Panc1 (cell line): ENCODE data around the gene BLM. TPM values are rescaled to one million over a fixed set of nuclear protein-coding genes. Genes with fewer than 3 reads are reported as not detected.
"Not testable (repeated sequence)": the region's sequence is repeated elsewhere in the genome, so short reads cannot be mapped to it uniquely, and the experiment has no call there.

Experiments
- ATAC-seq: fragments of 200-7000 bp; cut with Tn5 transposase; 2 replicates; pipeline ENCODE4 v1.9.1; 2020; ENCODE audit warnings: mild to moderate bottlenecking, moderate library complexity
- BruUV-seq: library from RNA; stranded (reverse); fragments of 400-500 nt; replicated peaks from 2 replicates; lab custom pipeline; 2021; lab: Mats Ljungman, UMichigan
- CTCF ChIA-PET: fragments of 300-600 bp; sonication (Branson Sonifier 250); formaldehyde crosslinking; loops from one replicate; lab custom pipeline; 2022; ENCODE audit warnings: antibody characterized with exemption; lab: Charles Lee
- POLR2A ChIA-PET: fragments of 300-600 bp; sonication (Branson Sonifier 250); formaldehyde crosslinking; loops from one replicate; lab custom pipeline; 2022; ENCODE audit warnings: antibody characterized with exemption; lab: Charles Lee
- DNase-seq: peaks from one replicate; pipeline ENCODE4 v3.0.0-alpha.2; 2010; ENCODE audit warnings: low read depth, low spot score
- H3K27ac ChIP-seq: 2 replicates; pipeline ENCODE4 v1.5.1; 2011; ENCODE audit warnings: mild to moderate bottlenecking, low read length, inconsistent platforms
- H3K27me3 ChIP-seq: fragments of 200-500 bp; sonication (Bioruptor generic); 2 replicates; pipeline ENCODE4 v1.6.0; 2014; ENCODE audit warnings: low read length, inconsistent platforms; ENCODE audit not compliant: control insufficient read depth, insufficient read depth
- H3K36me3 ChIP-seq: fragments of 200-500 bp; sonication (Bioruptor generic); 2 replicates; pipeline ENCODE4 v1.5.1; 2014; ENCODE audit warnings: inconsistent platforms, mild to moderate bottlenecking, low read length, moderate library complexity; ENCODE audit not compliant: control insufficient read depth, insufficient read depth
- H3K4me1 ChIP-seq: 2 replicates; pipeline ENCODE4 v1.5.1; 2011; ENCODE audit warnings: inconsistent platforms, mild to moderate bottlenecking, low read length, moderate library complexity; ENCODE audit not compliant: control insufficient read depth, insufficient read depth
- H3K4me3 ChIP-seq, 2 experiments: 2 replicates each; pipeline ENCODE4 v1.5.1; 2011 to 2012; ENCODE audit warnings: low read depth in 2 of 2, low read length in 2 of 2, mild to moderate bottlenecking in 2 of 2, inconsistent platforms in 1 of 2, moderate library complexity in 1 of 2
- H3K9me3 ChIP-seq: fragments of 200-500 bp; sonication (Bioruptor generic); 2 replicates; pipeline ENCODE4 v1.5.1; 2014; ENCODE audit warnings: low read depth, mild to moderate bottlenecking, inconsistent platforms, low read length, moderate library complexity; ENCODE audit not compliant: control insufficient read depth, insufficient read depth
- POLR2AphosphoS5 ChIP-seq: IDR thresholded peaks from 2 replicates; pipeline ENCODE4 v1.6.1; 2012; ENCODE audit warnings: mild to moderate bottlenecking, low read depth, low read length, moderate library complexity
- SIN3A ChIP-seq: IDR thresholded peaks from 2 replicates; pipeline ENCODE4 v1.6.1; 2012; ENCODE audit warnings: low read depth, mild to moderate bottlenecking, low read length, moderate library complexity, borderline replicate concordance; ENCODE audit not compliant: insufficient read depth
- TCF7L2 ChIP-seq: IDR thresholded peaks from 2 replicates; pipeline ENCODE4 v1.6.1; 2011; ENCODE audit warnings: mild to moderate bottlenecking, low read depth, low read length, inconsistent platforms
- in situ Hi-C: cut with HindIII; loops from 2 replicates; pipeline ENCODE4 v1.10.0; 2016; ENCODE audit warnings: low sequenced_read_pairs, low pct_unique_long_range_greater_than_20kb
- intact Hi-C: fragments of 100-400 bp; cut with micrococcal nuclease; formaldehyde crosslinking; loops from one replicate; pipeline ENCODE4 v1.10.0; 2022; ENCODE audit not compliant: unreplicated experiment
- total RNA-seq: library from RNA; stranded (reverse); gene quantifications from one replicate; pipeline ENCODE4 v1.2.1, GENCODE V29; 2021; ENCODE audit not compliant: unreplicated experiment
- TF ChIP-seq, protein P1 (sequence below), 2 experiments: IDR thresholded peaks; 2 replicates each; pipeline ENCODE4 v1.6.1; 2011 to 2012; ENCODE audit warnings: low read depth in 2 of 2, control low read depth in 1 of 2, low read length in 1 of 2, mild to moderate bottlenecking in 1 of 2, moderate library complexity in 1 of 2; ENCODE audit not compliant: insufficient read depth in 1 of 2
- TF ChIP-seq, protein P2 (sequence below): fragments of 450-650 bp; IDR thresholded peaks from 2 replicates; pipeline ENCODE4 v1.5.1; 2017; ENCODE audit warnings: mild to moderate bottlenecking

BLM gene
- total RNA-seq, 1 experiment from 2014 or later = 23.9 TPM

- ATAC-seq = no peak
- ChIA-PET CTCF (no interaction called here), POLR2A (no interaction called here)
- TF ChIP-seq, protein P1, sequence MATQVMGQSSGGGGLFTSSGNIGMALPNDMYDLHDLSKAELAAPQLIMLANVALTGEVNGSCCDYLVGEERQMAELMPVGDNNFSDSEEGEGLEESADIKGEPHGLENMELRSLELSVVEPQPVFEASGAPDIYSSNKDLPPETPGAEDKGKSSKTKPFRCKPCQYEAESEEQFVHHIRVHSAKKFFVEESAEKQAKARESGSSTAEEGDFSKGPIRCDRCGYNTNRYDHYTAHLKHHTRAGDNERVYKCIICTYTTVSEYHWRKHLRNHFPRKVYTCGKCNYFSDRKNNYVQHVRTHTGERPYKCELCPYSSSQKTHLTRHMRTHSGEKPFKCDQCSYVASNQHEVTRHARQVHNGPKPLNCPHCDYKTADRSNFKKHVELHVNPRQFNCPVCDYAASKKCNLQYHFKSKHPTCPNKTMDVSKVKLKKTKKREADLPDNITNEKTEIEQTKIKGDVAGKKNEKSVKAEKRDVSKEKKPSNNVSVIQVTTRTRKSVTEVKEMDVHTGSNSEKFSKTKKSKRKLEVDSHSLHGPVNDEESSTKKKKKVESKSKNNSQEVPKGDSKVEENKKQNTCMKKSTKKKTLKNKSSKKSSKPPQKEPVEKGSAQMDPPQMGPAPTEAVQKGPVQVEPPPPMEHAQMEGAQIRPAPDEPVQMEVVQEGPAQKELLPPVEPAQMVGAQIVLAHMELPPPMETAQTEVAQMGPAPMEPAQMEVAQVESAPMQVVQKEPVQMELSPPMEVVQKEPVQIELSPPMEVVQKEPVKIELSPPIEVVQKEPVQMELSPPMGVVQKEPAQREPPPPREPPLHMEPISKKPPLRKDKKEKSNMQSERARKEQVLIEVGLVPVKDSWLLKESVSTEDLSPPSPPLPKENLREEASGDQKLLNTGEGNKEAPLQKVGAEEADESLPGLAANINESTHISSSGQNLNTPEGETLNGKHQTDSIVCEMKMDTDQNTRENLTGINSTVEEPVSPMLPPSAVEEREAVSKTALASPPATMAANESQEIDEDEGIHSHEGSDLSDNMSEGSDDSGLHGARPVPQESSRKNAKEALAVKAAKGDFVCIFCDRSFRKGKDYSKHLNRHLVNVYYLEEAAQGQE (IDR thresholded peaks at IDR 0.05; ENCODE audit: insufficient read depth in 1 of 2, low read depth in 2 of 2, low read length in 1 of 2) = no peak
- TF ChIP-seq POLR2AphosphoS5 = no peak
- TF ChIP-seq TCF7L2 = no peak
- TF ChIP-seq, protein P2, sequence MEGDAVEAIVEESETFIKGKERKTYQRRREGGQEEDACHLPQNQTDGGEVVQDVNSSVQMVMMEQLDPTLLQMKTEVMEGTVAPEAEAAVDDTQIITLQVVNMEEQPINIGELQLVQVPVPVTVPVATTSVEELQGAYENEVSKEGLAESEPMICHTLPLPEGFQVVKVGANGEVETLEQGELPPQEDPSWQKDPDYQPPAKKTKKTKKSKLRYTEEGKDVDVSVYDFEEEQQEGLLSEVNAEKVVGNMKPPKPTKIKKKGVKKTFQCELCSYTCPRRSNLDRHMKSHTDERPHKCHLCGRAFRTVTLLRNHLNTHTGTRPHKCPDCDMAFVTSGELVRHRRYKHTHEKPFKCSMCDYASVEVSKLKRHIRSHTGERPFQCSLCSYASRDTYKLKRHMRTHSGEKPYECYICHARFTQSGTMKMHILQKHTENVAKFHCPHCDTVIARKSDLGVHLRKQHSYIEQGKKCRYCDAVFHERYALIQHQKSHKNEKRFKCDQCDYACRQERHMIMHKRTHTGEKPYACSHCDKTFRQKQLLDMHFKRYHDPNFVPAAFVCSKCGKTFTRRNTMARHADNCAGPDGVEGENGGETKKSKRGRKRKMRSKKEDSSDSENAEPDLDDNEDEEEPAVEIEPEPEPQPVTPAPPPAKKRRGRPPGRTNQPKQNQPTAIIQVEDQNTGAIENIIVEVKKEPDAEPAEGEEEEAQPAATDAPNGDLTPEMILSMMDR = no peak
- no peak for TF ChIP-seq SIN3A
- in situ Hi-C loops = no loop called here
- no peak overlapping the region for H3K27ac ChIP-seq
- no peak for DNase-seq
- no peaks in the 10 kb centered on the region for H3K4me1 ChIP-seq
- intact Hi-C loops = no loop called here
- BruUV-seq = no TSS peak
- H3K36me3 ChIP-seq = no peaks in the 10 kb centered on the region
- H3K4me3 ChIP-seq = no peak overlapping the region
- H3K27me3 ChIP-seq = no peaks in the 10 kb centered on the region
- no peaks in the 10 kb centered on the region for H3K9me3 ChIP-seq
Measured at GRCh38 chr15:90671216-90671615, 45.9 kb upstream of the BLM start.

DNA sequence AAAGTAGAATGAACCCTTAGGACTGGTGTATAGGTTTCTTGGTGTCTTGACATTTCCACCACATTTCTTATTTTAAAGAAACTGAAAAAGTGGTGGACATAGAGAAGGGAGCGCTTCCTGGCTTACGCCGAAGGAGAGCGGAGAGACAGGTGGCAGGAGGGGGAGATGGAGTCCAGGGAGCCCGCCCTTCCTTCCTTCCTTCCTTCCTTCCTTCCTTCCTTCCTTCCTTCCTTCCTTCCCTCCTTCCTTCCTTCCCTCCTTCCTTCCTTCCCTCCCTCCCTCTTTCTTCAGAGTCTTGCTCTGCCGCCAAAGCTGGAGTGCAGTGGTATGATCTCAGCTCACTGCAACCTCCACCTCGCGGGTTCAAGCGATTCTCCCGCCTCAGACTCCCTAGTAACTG lies 43.8 kb upstream of the BLM start:
- H3K4me1 ChIP-seq, ATAC-seq, H3K4me3 ChIP-seq, H3K27ac ChIP-seq, POLR2A ChIA-PET, CTCF ChIA-PET, DNase-seq, BruUV-seq, in situ Hi-C loops, H3K27me3 ChIP-seq, intact Hi-C loops, H3K36me3 ChIP-seq, H3K9me3 ChIP-seq: not testable (repeated sequence)

GRCh38 chr15:90674476-90674875 lies 42.7 kb upstream of the BLM start:
- H3K4me3 ChIP-seq = no peak overlapping the region
- intact Hi-C loops = no loop called here
- no peak overlapping the region for H3K27ac ChIP-seq
- H3K36me3 ChIP-seq = no peaks in the 10 kb centered on the region
- BruUV-seq = no TSS peak
- ChIA-PET POLR2A (no interaction called here), CTCF (no interaction called here)
- H3K4me1 ChIP-seq = no peaks in the 10 kb centered on the region
- no peak for DNase-seq
- TF ChIP-seq, protein P1 (IDR thresholded peaks at IDR 0.05; ENCODE audit: insufficient read depth in 1 of 2, low read depth in 2 of 2, low read length in 1 of 2) = no peak
- TF ChIP-seq, protein P2 = no peak
- TF ChIP-seq POLR2AphosphoS5 (no peak), TCF7L2 (no peak), SIN3A (no peak)
- H3K27me3 ChIP-seq = no peaks in the 10 kb centered on the region
- H3K9me3 ChIP-seq = no peaks in the 10 kb centered on the region
- no peak for ATAC-seq
- in situ Hi-C loops = no loop called here
